Neural cell (in vitro differentiated cells): Measurements from ENCODE around the gene CARMIL1. TPM values are rescaled to one million over a fixed set of nuclear protein-coding genes. Genes with fewer than 3 reads are reported as not detected.

Experiments
- H2AFZ ChIP-seq: fragments of 200-600, 300-800 bp; sonication (generic), shearing (Covaris generic); 2 replicates; pipeline ENCODE4 v1.6.0; 2014; ENCODE audit warnings: low read depth, mild to moderate bottlenecking, antibody characterized with exemption, low read length, moderate library complexity
- H3F3A ChIP-seq: fragments of 200-600 bp; shearing (Covaris generic); 2 replicates; pipeline ENCODE4 v1.6.1; 2016; ENCODE audit warnings: mild to moderate bottlenecking, moderate library complexity, mixed read lengths, antibody characterized with exemption, low read length; ENCODE audit not compliant: insufficient read depth, poor library complexity, severe bottlenecking
- H3K27ac ChIP-seq: fragments of 200-600, 300-800 bp; sonication (generic), shearing (Covaris generic); 2 replicates; pipeline ENCODE4 v1.5.1; 2014; ENCODE audit warnings: mild to moderate bottlenecking, low read length, moderate library complexity
- H3K27me3 ChIP-seq: fragments of 300-800, 200-600 bp; sonication (generic), shearing (Covaris generic); 2 replicates; pipeline ENCODE4 v1.6.0; 2014; ENCODE audit warnings: mild to moderate bottlenecking, low read depth, low read length, moderate library complexity; ENCODE audit not compliant: insufficient read depth
- H3K36me3 ChIP-seq: fragments of 300-800, 200-600 bp; sonication (generic), shearing (Covaris generic); 2 replicates; pipeline ENCODE4 v1.5.1; 2014; ENCODE audit warnings: mild to moderate bottlenecking, antibody characterized with exemption, low read length, moderate library complexity; ENCODE audit not compliant: insufficient read depth
- H3K4me2 ChIP-seq: fragments of 300-800, 200-600 bp; sonication (generic), shearing (Covaris generic); 2 replicates; pipeline ENCODE4 v1.6.0; 2014; ENCODE audit warnings: mild to moderate bottlenecking, low read length
- H3K4me3 ChIP-seq: fragments of 300-800, 200-600 bp; sonication (generic), shearing (Covaris generic); 2 replicates; pipeline ENCODE4 v1.5.1; 2014; ENCODE audit warnings: mild to moderate bottlenecking, low read length, moderate library complexity
- H3K79me2 ChIP-seq: fragments of 200-600 bp; shearing (Covaris generic); replicated peaks from 2 replicates; pipeline ENCODE4 v1.6.0; 2014; ENCODE audit warnings: mild to moderate bottlenecking, low read length, moderate library complexity; ENCODE audit not compliant: insufficient read depth
- H3K9ac ChIP-seq: fragments of 300-800, 200-600 bp; sonication (generic), shearing (Covaris generic); 2 replicates; pipeline ENCODE4 v1.6.1; 2016; ENCODE audit warnings: mild to moderate bottlenecking, low read length, mixed read lengths
- H3K9me2 ChIP-seq: fragments of 200-600 bp; shearing (Covaris generic); 2 replicates; pipeline ENCODE4 v1.6.1; 2016; ENCODE audit warnings: mild to moderate bottlenecking, low read length, mixed read lengths; ENCODE audit not compliant: insufficient read depth
- H3K9me3 ChIP-seq: fragments of 200-600, 300-800 bp; sonication (generic), shearing (Covaris generic); 2 replicates; pipeline ENCODE4 v1.6.1; 2016; ENCODE audit warnings: mild to moderate bottlenecking, mixed run types, low read length, moderate library complexity, mixed read lengths
- H4K20me1 ChIP-seq: fragments of 200-600 bp; shearing (Covaris generic); 2 replicates; pipeline ENCODE4 v1.6.1; 2016; ENCODE audit warnings: mild to moderate bottlenecking, mixed run types; ENCODE audit not compliant: insufficient read depth
- EP300 ChIP-seq: fragments of 450-650 bp; conservative IDR thresholded peaks from 2 replicates; pipeline ENCODE4 v1.6.1; 2014; ENCODE audit warnings: antibody characterized with exemption, mild to moderate bottlenecking, moderate library complexity; ENCODE audit not compliant: poor library complexity, severe bottlenecking
- EZH2 ChIP-seq: fragments of 200-600, 300-800 bp; shearing (Covaris generic), sonication (generic); IDR thresholded peaks from 2 replicates; pipeline ENCODE4 v1.6.1; 2014; ENCODE audit warnings: antibody characterized with exemption, low read length, borderline replicate concordance, mild to moderate bottlenecking; ENCODE audit not compliant: insufficient read depth, poor library complexity, severe bottlenecking
- MXI1 ChIP-seq: fragments of 450-650 bp; conservative IDR thresholded peaks from 2 replicates; pipeline ENCODE4 v1.6.1; 2014; ENCODE audit warnings: antibody characterized with exemption, mild to moderate bottlenecking; ENCODE audit not compliant: poor library complexity, severe bottlenecking
- POLR2AphosphoS5 ChIP-seq: IDR thresholded peaks from 2 replicates; pipeline ENCODE4 v1.6.1; 2012
- RAD21 ChIP-seq: fragments of 450-650 bp; conservative IDR thresholded peaks from 2 replicates; pipeline ENCODE4 v1.6.1; 2014; ENCODE audit warnings: antibody characterized with exemption, mild to moderate bottlenecking, moderate library complexity
- SMC3 ChIP-seq: fragments of 450-650 bp; conservative IDR thresholded peaks from 2 replicates; pipeline ENCODE4 v1.6.1; 2014; ENCODE audit warnings: antibody characterized with exemption, mild to moderate bottlenecking, moderate library complexity; ENCODE audit not compliant: poor library complexity
- TAF1 ChIP-seq: IDR thresholded peaks from 2 replicates; pipeline ENCODE4 v1.6.1; 2012; ENCODE audit warnings: low read depth
- polyA plus RNA-seq: library from polyadenylated mRNA; depleted of rRNA; stranded (reverse); fragments of >200 nt; gene quantifications from 2 replicates; pipeline ENCODE4 v1.2.3, GENCODE V29; 2014
- TF ChIP-seq, protein P1 (sequence below): fragments of 450-650 bp; IDR thresholded peaks from 2 replicates; pipeline ENCODE4 v1.5.1; 2014; ENCODE audit warnings: antibody characterized with exemption, mild to moderate bottlenecking, moderate library complexity; ENCODE audit not compliant: poor library complexity, severe bottlenecking
- TF ChIP-seq, protein P2 (sequence below): IDR thresholded peaks from 2 replicates; pipeline ENCODE4 v1.6.1; 2012; ENCODE audit warnings: borderline replicate concordance

The CARMIL1 gene
- polyA plus RNA-seq, 1 donor from 2014 or later: 5.3 TPM

DNA sequence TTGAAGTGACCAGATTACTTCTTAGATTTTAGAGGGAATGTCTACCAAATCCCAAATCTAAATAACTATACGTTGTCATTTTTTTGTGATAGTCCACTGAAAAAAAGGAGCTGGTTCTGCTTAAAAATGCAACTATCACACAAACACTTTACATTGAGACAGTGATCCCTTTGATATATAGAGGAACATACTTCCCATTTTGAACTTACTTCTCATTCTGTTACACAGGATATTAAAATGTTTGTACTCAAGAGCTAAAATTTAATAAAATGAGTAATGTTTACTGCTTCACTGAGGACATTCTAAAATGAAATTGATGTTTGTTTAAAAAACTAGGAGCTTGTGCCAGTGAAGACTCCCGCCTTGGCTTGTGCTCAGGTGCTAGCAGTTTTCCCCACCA is 174.1 kb downstream of the CARMIL1 start:
- no peaks in the 10 kb centered on the region for H3K79me2 ChIP-seq
- no peaks in the 10 kb centered on the region for H3K36me3 ChIP-seq
- H4K20me1 ChIP-seq: no peaks in the 10 kb centered on the region
- no peaks in the 10 kb centered on the region for H3K9me2 ChIP-seq
- no peak overlapping the region for H3K27ac ChIP-seq
- H3K4me2 ChIP-seq: no peak overlapping the region
- no peaks in the 10 kb centered on the region for H3K27me3 ChIP-seq
- H2AFZ ChIP-seq: no peak overlapping the region
- H3K4me3 ChIP-seq: no peak overlapping the region
- no peaks in the 10 kb centered on the region for H3F3A ChIP-seq
- TF ChIP-seq, protein P1, sequence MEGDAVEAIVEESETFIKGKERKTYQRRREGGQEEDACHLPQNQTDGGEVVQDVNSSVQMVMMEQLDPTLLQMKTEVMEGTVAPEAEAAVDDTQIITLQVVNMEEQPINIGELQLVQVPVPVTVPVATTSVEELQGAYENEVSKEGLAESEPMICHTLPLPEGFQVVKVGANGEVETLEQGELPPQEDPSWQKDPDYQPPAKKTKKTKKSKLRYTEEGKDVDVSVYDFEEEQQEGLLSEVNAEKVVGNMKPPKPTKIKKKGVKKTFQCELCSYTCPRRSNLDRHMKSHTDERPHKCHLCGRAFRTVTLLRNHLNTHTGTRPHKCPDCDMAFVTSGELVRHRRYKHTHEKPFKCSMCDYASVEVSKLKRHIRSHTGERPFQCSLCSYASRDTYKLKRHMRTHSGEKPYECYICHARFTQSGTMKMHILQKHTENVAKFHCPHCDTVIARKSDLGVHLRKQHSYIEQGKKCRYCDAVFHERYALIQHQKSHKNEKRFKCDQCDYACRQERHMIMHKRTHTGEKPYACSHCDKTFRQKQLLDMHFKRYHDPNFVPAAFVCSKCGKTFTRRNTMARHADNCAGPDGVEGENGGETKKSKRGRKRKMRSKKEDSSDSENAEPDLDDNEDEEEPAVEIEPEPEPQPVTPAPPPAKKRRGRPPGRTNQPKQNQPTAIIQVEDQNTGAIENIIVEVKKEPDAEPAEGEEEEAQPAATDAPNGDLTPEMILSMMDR: no peak
- TF ChIP-seq POLR2AphosphoS5 (no peak), SMC3 (no peak), TAF1 (no peak), EP300 (no peak), MXI1 (no peak), EZH2 (no peak), RAD21 (no peak)
- TF ChIP-seq, protein P2, sequence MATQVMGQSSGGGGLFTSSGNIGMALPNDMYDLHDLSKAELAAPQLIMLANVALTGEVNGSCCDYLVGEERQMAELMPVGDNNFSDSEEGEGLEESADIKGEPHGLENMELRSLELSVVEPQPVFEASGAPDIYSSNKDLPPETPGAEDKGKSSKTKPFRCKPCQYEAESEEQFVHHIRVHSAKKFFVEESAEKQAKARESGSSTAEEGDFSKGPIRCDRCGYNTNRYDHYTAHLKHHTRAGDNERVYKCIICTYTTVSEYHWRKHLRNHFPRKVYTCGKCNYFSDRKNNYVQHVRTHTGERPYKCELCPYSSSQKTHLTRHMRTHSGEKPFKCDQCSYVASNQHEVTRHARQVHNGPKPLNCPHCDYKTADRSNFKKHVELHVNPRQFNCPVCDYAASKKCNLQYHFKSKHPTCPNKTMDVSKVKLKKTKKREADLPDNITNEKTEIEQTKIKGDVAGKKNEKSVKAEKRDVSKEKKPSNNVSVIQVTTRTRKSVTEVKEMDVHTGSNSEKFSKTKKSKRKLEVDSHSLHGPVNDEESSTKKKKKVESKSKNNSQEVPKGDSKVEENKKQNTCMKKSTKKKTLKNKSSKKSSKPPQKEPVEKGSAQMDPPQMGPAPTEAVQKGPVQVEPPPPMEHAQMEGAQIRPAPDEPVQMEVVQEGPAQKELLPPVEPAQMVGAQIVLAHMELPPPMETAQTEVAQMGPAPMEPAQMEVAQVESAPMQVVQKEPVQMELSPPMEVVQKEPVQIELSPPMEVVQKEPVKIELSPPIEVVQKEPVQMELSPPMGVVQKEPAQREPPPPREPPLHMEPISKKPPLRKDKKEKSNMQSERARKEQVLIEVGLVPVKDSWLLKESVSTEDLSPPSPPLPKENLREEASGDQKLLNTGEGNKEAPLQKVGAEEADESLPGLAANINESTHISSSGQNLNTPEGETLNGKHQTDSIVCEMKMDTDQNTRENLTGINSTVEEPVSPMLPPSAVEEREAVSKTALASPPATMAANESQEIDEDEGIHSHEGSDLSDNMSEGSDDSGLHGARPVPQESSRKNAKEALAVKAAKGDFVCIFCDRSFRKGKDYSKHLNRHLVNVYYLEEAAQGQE: no peak
- H3K9me3 ChIP-seq: no peaks in the 10 kb centered on the region
- no peak overlapping the region for H3K9ac ChIP-seq

DNA sequence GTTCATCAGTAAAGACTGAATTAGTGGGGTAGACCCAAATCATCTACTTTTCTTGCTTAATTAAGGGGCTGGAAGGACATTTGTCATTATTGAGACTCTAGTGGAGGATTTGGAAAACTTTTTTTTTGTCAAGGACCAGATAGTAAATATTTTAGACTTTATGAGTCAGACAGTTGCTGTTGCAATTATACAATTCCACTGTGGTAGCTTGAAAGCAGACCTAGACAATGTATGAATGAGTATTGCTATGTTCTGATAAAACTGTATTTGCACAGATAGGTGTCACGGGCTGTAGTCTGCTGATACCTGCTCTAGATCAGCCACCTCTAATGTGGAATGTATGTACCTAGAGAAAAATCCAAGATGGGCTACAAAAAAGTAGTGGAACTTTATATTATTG is 175.0 kb downstream of the CARMIL1 start:
- H3K27me3 ChIP-seq: no peaks in the 10 kb centered on the region
- no peaks in the 10 kb centered on the region for H3K36me3 ChIP-seq
- no peak overlapping the region for H3K4me3 ChIP-seq
- TF ChIP-seq, protein P2: no peak
- TF ChIP-seq, protein P1: no peak
- TF ChIP-seq SMC3 (no peak), MXI1 (no peak)
- no peak overlapping the region for H3K27ac ChIP-seq
- H3K9me2 ChIP-seq: no peaks in the 10 kb centered on the region
- H2AFZ ChIP-seq: no peak overlapping the region
- H4K20me1 ChIP-seq: no peaks in the 10 kb centered on the region
- no peak overlapping the region for H3K4me2 ChIP-seq
- no peaks in the 10 kb centered on the region for H3F3A ChIP-seq
- no peak overlapping the region for H3K9ac ChIP-seq
- no peaks in the 10 kb centered on the region for H3K79me2 ChIP-seq
- H3K9me3 ChIP-seq: no peaks in the 10 kb centered on the region
